ENCODE data around the gene SRRM4. TPM values are rescaled to one million over a fixed set of nuclear protein-coding genes. Genes with fewer than 3 reads are reported as not detected.

The SRRM4 gene
- total and polyA plus RNA-seq, 3 donors from 2014 or later, result 0.37 to 1.4 (median 0.79) TPM

- WGBS, 2 donors, result 75 to 79% methylated on average over 9 of the region's 9 CpGs
- Histone ChIP-seq H3K9me3 (no peaks in the 10 kb centered on the region), H3K36me3 (ENCODE audit: low read depth, missing control alignments) (no peaks in the 10 kb centered on the region), H3K27me3 (no peaks in the 10 kb centered on the region), H3K4me3 (no peak overlapping the region), H3K4me1 (no peaks in the 10 kb centered on the region), H3K27ac (no peak overlapping the region)
- TF ChIP-seq CTCF (IDR thresholded peaks at IDR 0.05) (no peak), POLR2A (IDR thresholded peaks at IDR 0.05) (no peak)
- intact Hi-C loops (cut with DNase I; ENCODE audit: low total_unique reads), result no loop called here
- no peak for DNase-seq
These were observed 220.6 kb downstream of the SRRM4 start for GRCh38 chr12:119201789-119202543.

DNA sequence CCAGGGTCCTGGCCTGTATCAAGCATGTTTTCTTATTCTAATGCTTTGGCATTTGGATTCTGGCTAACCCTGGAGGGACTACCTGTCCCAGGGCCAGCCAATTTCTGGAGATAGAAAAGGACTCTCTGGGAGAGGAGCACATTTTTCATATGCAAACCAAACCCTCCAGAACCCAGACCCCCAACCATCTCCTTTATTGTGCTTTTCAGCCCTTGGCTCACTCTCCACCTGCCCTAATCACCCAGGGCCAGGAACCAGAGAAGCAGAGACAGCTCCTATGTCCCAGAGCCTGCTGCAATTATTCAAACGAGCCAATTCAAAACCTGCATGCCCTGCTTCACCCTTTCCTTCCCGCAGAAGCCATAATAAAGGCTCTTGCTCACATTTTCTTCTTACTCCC is 221.2 kb downstream of the SRRM4 start:
- Histone ChIP-seq H3K9me3 (no peaks in the 10 kb centered on the region), H3K4me1 (no peaks in the 10 kb centered on the region), H3K27ac (no peak overlapping the region), H3K27me3 (no peaks in the 10 kb centered on the region), H3K4me3 (no peak overlapping the region), H3K36me3 (ENCODE audit: low read depth, missing control alignments) (no peaks in the 10 kb centered on the region)
- intact Hi-C loops (cut with DNase I; ENCODE audit: low total_unique reads), result no loop called here
- no peak for TF ChIP-seq POLR2A (IDR thresholded peaks at IDR 0.05)
- no peak for TF ChIP-seq CTCF (IDR thresholded peaks at IDR 0.05)
- DNase-seq, result no peak
- 43% methylated on average over 2 of the region's 2 CpGs for WGBS, 2 donors

- no peak for TF ChIP-seq CTCF (IDR thresholded peaks at IDR 0.05)
- TF ChIP-seq POLR2A (IDR thresholded peaks at IDR 0.05), result no peak
- no peaks in the 10 kb centered on the region for H3K36me3 ChIP-seq (ENCODE audit: low read depth, missing control alignments)
- 34 to 37% methylated on average over 2 of the region's 2 CpGs for WGBS, 2 donors
- DNase-seq, result no peak
- no peaks in the 10 kb centered on the region for H3K27me3 ChIP-seq
- no peak overlapping the region for H3K27ac ChIP-seq
- H3K4me3 ChIP-seq, result no peak overlapping the region
- no peaks in the 10 kb centered on the region for H3K9me3 ChIP-seq
- intact Hi-C loops (cut with DNase I; ENCODE audit: low total_unique reads), result no loop called here
- H3K4me1 ChIP-seq, result no peaks in the 10 kb centered on the region
These were observed 222.8 kb downstream of the SRRM4 start for GRCh38 chr12:119204131-119204530.

- no peak for TF ChIP-seq POLR2A (IDR thresholded peaks at IDR 0.05)
- no peak for TF ChIP-seq CTCF (IDR thresholded peaks at IDR 0.05)
- no peak for DNase-seq
- WGBS, 2 donors, result 76 to 82% methylated on average over 7 of the region's 7 CpGs
- Histone ChIP-seq H3K4me3 (no peak overlapping the region), H3K27ac (no peak overlapping the region), H3K9me3 (no peaks in the 10 kb centered on the region), H3K27me3 (no peaks in the 10 kb centered on the region), H3K36me3 (ENCODE audit: low read depth, missing control alignments) (no peaks in the 10 kb centered on the region), H3K4me1 (no peaks in the 10 kb centered on the region)
- intact Hi-C loops (cut with DNase I; ENCODE audit: low total_unique reads), result no loop called here
These were observed 223.4 kb downstream of the SRRM4 start for GRCh38 chr12:119204671-119205285.

Measured in testis (tissue), 3 donors.